ENCODE data around the gene RTF2.
"Not testable (repeated sequence)": the region's sequence is repeated elsewhere in the genome, so short reads cannot be mapped to it uniquely, and the experiment has no call there.

RTF2 gene

DNA sequence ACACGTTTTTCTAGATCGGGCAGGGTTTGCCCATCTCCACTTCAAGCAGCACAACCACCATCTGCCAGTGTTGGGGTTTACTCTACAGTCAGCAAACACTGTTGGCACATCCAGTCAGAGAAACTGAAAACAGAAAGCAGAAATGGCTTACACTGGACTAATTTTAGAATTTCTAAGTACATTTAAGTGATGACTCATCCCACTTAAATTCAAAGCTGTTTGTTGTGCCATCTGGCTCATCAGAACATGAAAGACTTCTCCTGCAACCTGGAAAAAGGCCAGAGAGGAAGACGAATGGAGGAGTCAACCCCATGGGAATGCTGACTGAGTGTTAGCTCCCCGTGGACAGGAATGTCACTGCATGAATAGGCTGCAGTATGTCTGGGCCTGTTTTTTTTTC lies 86.4 kb downstream of the RTF2 start:
- no peak for DNase-seq

DNA sequence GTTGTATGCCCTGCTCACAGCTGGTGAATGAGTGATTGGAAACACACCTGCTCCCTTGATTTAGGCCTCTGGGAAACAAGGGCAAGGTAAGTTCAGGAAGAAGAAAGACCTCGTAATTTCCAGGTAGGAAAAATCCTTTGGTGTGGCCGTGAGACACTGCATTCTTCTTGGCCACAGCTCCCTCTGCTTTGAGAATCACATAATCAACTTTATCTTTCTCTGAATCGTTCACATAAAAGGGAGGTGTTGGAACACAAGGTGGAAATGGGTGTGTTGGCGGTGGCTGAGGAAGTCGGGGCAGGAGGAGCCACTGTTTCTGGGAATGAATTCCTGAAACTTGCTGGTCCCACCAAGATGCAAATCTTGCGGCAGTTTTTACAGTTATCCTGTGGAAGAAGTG lies 90.5 kb downstream of the RTF2 start:
- no peak for DNase-seq

DNA sequence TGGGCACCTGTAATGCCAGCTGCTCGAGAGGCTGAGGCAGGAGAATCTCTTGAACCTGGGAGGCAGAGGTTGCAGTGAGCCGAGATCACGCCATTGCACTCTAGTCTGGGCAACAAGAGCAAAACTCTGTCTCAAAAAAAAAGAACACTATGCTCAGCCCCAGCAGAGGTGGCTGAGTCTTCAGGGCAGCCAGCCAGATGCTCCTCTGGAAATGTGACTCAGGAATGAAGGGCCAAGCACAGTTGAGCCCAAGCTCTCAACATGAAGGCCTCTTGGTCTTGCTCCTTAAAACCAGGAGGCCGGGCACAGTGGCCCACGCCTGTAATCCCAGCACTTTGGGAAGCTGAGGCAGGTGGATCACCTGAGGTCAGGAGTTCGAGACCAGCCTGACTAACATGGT lies 96.1 kb downstream of the RTF2 start:
- DNase-seq: not testable (repeated sequence)

DNA sequence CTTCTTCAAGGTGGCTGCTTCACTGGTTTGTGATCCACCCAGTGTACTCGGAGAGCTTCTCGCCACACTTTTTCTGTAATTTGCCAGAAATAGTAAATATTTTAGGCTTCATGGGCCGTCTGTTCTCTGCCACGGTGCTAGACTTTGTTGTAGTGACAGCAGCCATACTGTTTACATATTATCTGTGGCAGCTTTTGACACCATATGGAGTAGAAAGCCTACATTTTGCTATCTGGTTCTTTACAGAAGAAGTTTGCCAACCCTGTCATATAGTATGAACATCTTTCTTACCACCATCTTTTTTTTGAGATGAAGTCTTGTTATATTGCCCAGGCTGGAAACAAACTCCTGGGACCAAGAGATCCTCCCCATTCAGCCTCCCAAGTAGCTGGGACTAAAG lies 97.1 kb downstream of the RTF2 start:
- DNase-seq: no peak

DNA sequence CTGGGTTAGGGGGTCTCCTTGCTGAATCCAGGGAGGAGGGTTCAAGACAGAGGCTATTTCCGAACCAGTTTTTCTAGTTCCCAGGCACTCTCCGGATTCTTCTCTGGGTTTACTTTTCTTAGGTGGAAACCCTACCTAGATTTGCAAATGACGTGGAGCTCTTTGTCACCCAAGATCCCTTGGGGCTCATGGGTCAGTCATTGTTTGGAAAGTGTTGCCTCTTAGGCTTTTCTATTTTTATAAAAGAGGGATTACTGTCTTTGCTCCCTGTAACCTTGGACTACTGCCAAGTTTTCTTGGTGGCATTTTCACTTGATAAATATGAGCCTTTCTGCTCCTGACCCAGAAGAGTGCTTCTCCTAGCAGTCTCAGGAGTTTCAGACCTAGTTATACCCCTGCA lies 98.2 kb downstream of the RTF2 start:
- DNase-seq: no peak

All from activated CD8-positive, alpha-beta memory T cell treated with anti-CD3 and anti-CD28 coated beads, Interleukin-2, amount 50 U/mL, for 4 hours (primary cell).